H1 (cell line): ENCODE results near the gene PAPOLG. TPM values are rescaled to one million over a fixed set of nuclear protein-coding genes. Genes with fewer than 3 reads are reported as not detected.

Experiments
- CTCF ChIA-PET: fragments of 300-600 bp; sonication (Branson Sonifier 250); formaldehyde crosslinking; loops from one replicate; lab custom pipeline; 2021; ENCODE audit not compliant: partially characterized antibody; lab: Charles Lee
- POLR2A ChIA-PET: fragments of 300-600 bp; sonication (Branson Sonifier 250); formaldehyde crosslinking; loops from one replicate; lab custom pipeline; 2021; ENCODE audit warnings: inconsistent platforms; ENCODE audit not compliant: partially characterized antibody; lab: Charles Lee
- DNase-seq, 2 experiments: peaks; one replicate each; pipeline versions ENCODE4 v3.0.0 to v3.0.0-alpha.2; 2010 to 2022; ENCODE audit warnings: low spot score in 2 of 2, low read depth in 1 of 2, mixed read lengths in 1 of 2
- FAIRE-seq: peaks from 2 replicates; lab custom pipeline; 2011; peaks lifted over from hg19 to GRCh38; lab: Jason Lieb, UNC
- H2AFZ ChIP-seq: 2 replicates; pipeline ENCODE4 v1.8.1; 2012; ENCODE audit warnings: low read length, inconsistent platforms
- H2AK5ac ChIP-seq: 2 replicates; pipeline ENCODE4 v1.6.1; 2013; ENCODE audit warnings: low read depth, low read length
- H2BK120ac ChIP-seq: replicated peaks from 2 replicates; pipeline ENCODE3; 2013; ENCODE audit warnings: low read depth, low read length, inconsistent platforms
- H2BK12ac ChIP-seq: 2 replicates; pipeline ENCODE4 v1.6.1; 2013; ENCODE audit warnings: low read depth, low read length
- H2BK15ac ChIP-seq: 2 replicates; pipeline ENCODE4 v1.6.1; 2013; ENCODE audit warnings: low read length
- H2BK20ac ChIP-seq: 2 replicates; pipeline ENCODE4 v1.6.1; 2013; ENCODE audit warnings: low read length
- H2BK5ac ChIP-seq: 2 replicates; pipeline ENCODE4 v1.6.1; 2013; ENCODE audit warnings: low read depth, low read length
- H3K14ac ChIP-seq: 2 replicates; pipeline ENCODE4 v1.6.1; 2013; ENCODE audit warnings: inconsistent platforms; ENCODE audit not compliant: insufficient read length
- H3K18ac ChIP-seq: 2 replicates; pipeline ENCODE4 v1.6.1; 2013; ENCODE audit warnings: low read length; ENCODE audit errors: extremely low read depth
- H3K23ac ChIP-seq: 2 replicates; pipeline ENCODE4 v1.6.1; 2013; ENCODE audit warnings: inconsistent platforms; ENCODE audit not compliant: insufficient read length
- H3K23me2 ChIP-seq: 2 replicates; pipeline ENCODE4 v1.6.1; 2013; ENCODE audit warnings: low read depth, low read length
- H3K27ac ChIP-seq: 2 replicates; pipeline ENCODE4 v1.6.1; 2011; ENCODE audit warnings: low read depth, low read length, inconsistent platforms
- H3K27me3 ChIP-seq, 4 experiments: replicated peaks in 1 of 4; 1 replicate in 1 of 4; 2 replicates in 3 of 4; pipeline versions ENCODE4 v1.6.1 to v1.8.1; 2011 to 2013; ENCODE audit warnings: low read length in 3 of 4, mild to moderate bottlenecking in 3 of 4, inconsistent platforms in 2 of 4, mixed read lengths in 2 of 4, moderate library complexity in 1 of 4; ENCODE audit not compliant: control insufficient read depth in 3 of 4, insufficient read depth in 3 of 4; ENCODE audit errors: extremely low read depth in 1 of 4
- H3K36me3 ChIP-seq, 4 experiments: 2 replicates each; pipeline versions ENCODE4 v1.6.1 to v1.8.1; 2011 to 2013; ENCODE audit warnings: mild to moderate bottlenecking in 4 of 4, low read length in 3 of 4, moderate library complexity in 2 of 4, control low read depth in 1 of 4, inconsistent platforms in 1 of 4; ENCODE audit not compliant: insufficient read depth in 4 of 4, control insufficient read depth in 2 of 4
- H3K4ac ChIP-seq: replicated peaks from 2 replicates; pipeline ENCODE3; 2013; ENCODE audit warnings: low read length, low read depth, mixed read lengths, inconsistent platforms; ENCODE audit not compliant: insufficient read length
- H3K4me1 ChIP-seq, 4 experiments: replicated peaks in 1 of 4; 1 replicate in 1 of 4; 2 replicates in 3 of 4; pipeline versions ENCODE4 v1.6.1 to v1.8.1; 2011 to 2013; ENCODE audit warnings: low read length in 3 of 4, inconsistent platforms in 2 of 4, mixed read lengths in 1 of 4; ENCODE audit not compliant: insufficient read depth in 4 of 4, control insufficient read depth in 3 of 4
- H3K4me2 ChIP-seq, 2 experiments: 2 replicates each; pipeline versions ENCODE4 v1.6.1 to v1.8.1; 2011 to 2013; ENCODE audit warnings: low read depth in 2 of 2, low read length in 2 of 2, control low read depth in 1 of 2, inconsistent platforms in 1 of 2, mild to moderate bottlenecking in 1 of 2; ENCODE audit not compliant: insufficient read depth in 1 of 2
- H3K4me3 ChIP-seq, 4 experiments: fragments of 200-600, 300-600 bp in 1 of 4; sonication (generic), shearing (Covaris generic), sonication (Bioruptor Twin) in 1 of 4; 2 replicates each; pipeline versions ENCODE4 v1.5.1 to v1.8.1; 2011 to 2016; ENCODE audit warnings: low read length in 4 of 4, low read depth in 3 of 4, control low read depth in 2 of 4, inconsistent platforms in 2 of 4, mild to moderate bottlenecking in 2 of 4, mixed read lengths in 1 of 4, moderate library complexity in 1 of 4; ENCODE audit not compliant: insufficient read depth in 2 of 4; ENCODE audit errors: extremely low read depth in 1 of 4
- H3K56ac ChIP-seq: replicated peaks from 2 replicates; pipeline ENCODE3; 2013; ENCODE audit warnings: low read depth, mild to moderate bottlenecking, mixed read lengths, low read length, inconsistent platforms; ENCODE audit not compliant: insufficient read length
- H3K79me1 ChIP-seq: 2 replicates; pipeline ENCODE4 v1.6.1; 2013; ENCODE audit warnings: low read depth, low read length, control low read depth
- H3K79me2 ChIP-seq, 2 experiments: 2 replicates each; pipeline versions ENCODE4 v1.6.1 to v1.8.1; 2012 to 2013; ENCODE audit warnings: low read length in 2 of 2, mild to moderate bottlenecking in 2 of 2, inconsistent platforms in 1 of 2; ENCODE audit not compliant: insufficient read depth in 2 of 2, control insufficient read depth in 1 of 2
- H3K9ac ChIP-seq, 4 experiments: replicated peaks in 1 of 4; 1 replicate in 1 of 4; 2 replicates in 3 of 4; pipeline versions ENCODE4 v1.6.1 to v1.8.1; 2011 to 2013; ENCODE audit warnings: low read depth in 3 of 4, low read length in 3 of 4, control low read depth in 2 of 4, mild to moderate bottlenecking in 2 of 4, moderate library complexity in 2 of 4, inconsistent platforms in 1 of 4; ENCODE audit errors: extremely low read depth in 1 of 4
- H3K9me3 ChIP-seq, 2 experiments: 2 replicates each; pipeline versions ENCODE4 v1.6.1 to v1.8.1; 2012 to 2013; ENCODE audit warnings: mild to moderate bottlenecking in 2 of 2, moderate library complexity in 2 of 2, control low read depth in 1 of 2, inconsistent platforms in 1 of 2, low read depth in 1 of 2, low read length in 1 of 2, mixed read lengths in 1 of 2; ENCODE audit not compliant: insufficient read depth in 2 of 2
- H4K20me1 ChIP-seq, 2 experiments: replicated peaks in 1 of 2; 2 replicates each; pipeline versions ENCODE3 to v1.8.1; 2011 to 2013; ENCODE audit warnings: inconsistent platforms in 2 of 2, low read length in 2 of 2, mild to moderate bottlenecking in 1 of 2; ENCODE audit not compliant: insufficient read depth in 2 of 2, control insufficient read depth in 1 of 2
- H4K5ac ChIP-seq: 2 replicates; pipeline ENCODE4 v1.6.1; 2013; ENCODE audit warnings: low read length, low read depth, mixed read lengths, inconsistent platforms; ENCODE audit not compliant: insufficient read length
- H4K8ac ChIP-seq: 2 replicates; pipeline ENCODE4 v1.8.0; 2013; ENCODE audit warnings: mild to moderate bottlenecking, moderate library complexity, low read length, inconsistent platforms; ENCODE audit not compliant: insufficient read depth; ENCODE audit errors: extremely low read depth
- H4K91ac ChIP-seq: replicated peaks from 2 replicates; pipeline ENCODE3; 2013; ENCODE audit warnings: low read length, mixed read lengths, inconsistent platforms; ENCODE audit not compliant: insufficient read length
- BACH1 ChIP-seq: IDR thresholded peaks from 2 replicates; pipeline ENCODE4 v1.6.1; 2012; ENCODE audit warnings: low read length, improper control_type of control experiment
- CHD1 ChIP-seq: IDR thresholded peaks from 2 replicates; pipeline ENCODE4 v1.6.1; 2012; ENCODE audit warnings: low read depth, low read length, improper control_type of control experiment
- EP300 ChIP-seq, 2 experiments: IDR thresholded peaks; 1 replicate in 1 of 2; 2 replicates in 1 of 2; pipeline ENCODE4 v1.6.1; 2011 to 2012; ENCODE audit warnings: low read depth in 2 of 2, low read length in 2 of 2, mild to moderate bottlenecking in 2 of 2, borderline replicate concordance in 1 of 2, inconsistent platforms in 1 of 2, moderate library complexity in 1 of 2
- HDAC6 ChIP-seq: IDR thresholded peaks from one replicate; pipeline ENCODE4 v1.7.1; 2012; ENCODE audit warnings: low read depth, mild to moderate bottlenecking, inconsistent platforms, low read length, moderate library complexity
- POU5F1 ChIP-seq: IDR thresholded peaks from 2 replicates; pipeline ENCODE4 v1.6.1; 2011; ENCODE audit warnings: low read depth, mild to moderate bottlenecking, low read length, moderate library complexity
- RBBP5 ChIP-seq: IDR thresholded peaks from 2 replicates; pipeline ENCODE4 v1.7.1; 2012; ENCODE audit warnings: low read depth, mild to moderate bottlenecking, inconsistent platforms, low read length, moderate library complexity, borderline replicate concordance
- RFX5 ChIP-seq: IDR thresholded peaks from 2 replicates; pipeline ENCODE4 v1.6.1; 2011; ENCODE audit warnings: low read depth, low read length, improper control_type of control experiment, borderline replicate concordance
- SAP30 ChIP-seq: fragments of 300-600 bp; sonication (generic); IDR thresholded peaks from 2 replicates; pipeline ENCODE4 v1.7.1; 2012; ENCODE audit warnings: low read length, moderate library complexity, mild to moderate bottlenecking, inconsistent platforms; ENCODE audit not compliant: insufficient read depth, insufficient replicate concordance
- SIN3A ChIP-seq, 2 experiments: IDR thresholded peaks in 1 of 2; conservative IDR thresholded peaks in 1 of 2; 2 replicates each; pipeline ENCODE4 v1.6.1; 2011 to 2012; ENCODE audit warnings: low read length in 2 of 2, improper control_type of control experiment in 1 of 2, low read depth in 1 of 2, mild to moderate bottlenecking in 1 of 2
- SP4 ChIP-seq: IDR thresholded peaks from 2 replicates; pipeline ENCODE4 v1.6.1; 2012; ENCODE audit warnings: low read length, inconsistent platforms
- ZNF274 ChIP-seq: IDR thresholded peaks from 2 replicates; pipeline ENCODE4 v1.7.0; 2012; ENCODE audit warnings: low read length, borderline replicate concordance; ENCODE audit errors: extremely low read depth
- WGBS, 2 experiments: shearing (Covaris generic) in 1 of 2; methylation state at CpG; one replicate each; pipeline versions ENCODE4 v1.1.6 to v1.1.7; 2013 to 2015; ENCODE audit warnings: low lambda C conversion rate in 2 of 2, mixed read lengths in 2 of 2, inconsistent platforms in 1 of 2, low coverage in 1 of 2, missing lambda C conversion rate in 1 of 2; ENCODE audit not compliant: insufficient replicate concordance in 2 of 2, insufficient coverage in 1 of 2, insufficient read length in 1 of 2; ENCODE audit errors: extremely low coverage in 1 of 2, missing lambda C conversion rate in 1 of 2; 5-methylcytosine and 5-hydroxymethylcytosine counted together
- polyA plus RNA-seq, 7 experiments: library from polyadenylated mRNA; depleted of rRNA in 3 of 7; stranded (reverse) in 5 of 7; unstranded in 2 of 7; fragments of >200 nt in 5 of 7; fragments of 200-250 nt in 2 of 7; gene quantifications; 1 replicate in 5 of 7; 2 replicates in 1 of 7; 4 replicates in 1 of 7; pipeline versions ENCODE4 v1.2.1 to v1.2.3, GENCODE V29; 2011 to 2013; ENCODE audit warnings: missing spikeins in 2 of 7, mixed read lengths in 2 of 7
- total RNA-seq: library from RNA; stranded (reverse); fragmentation: NEBNext Ultra II Directional; extraction: Animal tissue kit (Norgen Biotek cat#: 25700); gene quantifications from 2 replicates; pipeline ENCODE4 v1.2.1, GENCODE V29; 2021

The PAPOLG gene
- total and polyA plus RNA-seq, 2 of the 8 experiments (the other 6 are each of a cell fraction or from before 2014, with no cell fraction given): 6.5 to 21.5 TPM

- H3K9me3 ChIP-seq: no peaks in the 10 kb centered on the region
- no peak overlapping the region for H3K4ac ChIP-seq
- no peak overlapping the region for H3K18ac ChIP-seq
- no peak overlapping the region for H2BK15ac ChIP-seq
- FAIRE-seq (no peak), DNase-seq (no peak)
- H3K14ac ChIP-seq: no peak overlapping the region
- no peaks in the 10 kb centered on the region for H3K36me3 ChIP-seq
- no peak overlapping the region for H3K4me2 ChIP-seq
- H3K4me3 ChIP-seq: no peak overlapping the region
- no peaks in the 10 kb centered on the region for H4K20me1 ChIP-seq
- H2AK5ac ChIP-seq: no peak overlapping the region
- H2AFZ ChIP-seq: no peak overlapping the region
- no peak overlapping the region for H4K5ac ChIP-seq
- H3K79me1 ChIP-seq: no peaks in the 10 kb centered on the region
- 92% methylated on average over 4 of the region's 4 CpGs; no CpG with 5 or more reads in 1 of the 2 experiments for WGBS, 2 experiments
- H3K23ac ChIP-seq: no peak overlapping the region
- POLR2A ChIA-PET: no interaction called here
- H3K4me1 ChIP-seq: 0 out of 7 replicates have a peak, but pooled peaks cover 0 to 3% (median 0%) of the 10 kb centered on the region in 4 experiments
- no peak overlapping the region for H2BK120ac ChIP-seq
- CTCF ChIA-PET: interaction anchor here (0.7 kb wide), 1 partner anchor 20 kb away, joined by 3 read pairs; no protein-coding TSS in a partner anchor
- H3K9ac ChIP-seq: no peak overlapping the region
- no peak overlapping the region for H2BK20ac ChIP-seq
- H2BK12ac ChIP-seq: no peak overlapping the region
- no peak overlapping the region for H2BK5ac ChIP-seq
- no peak overlapping the region for H4K91ac ChIP-seq
- H3K27me3 ChIP-seq: no peaks in the 10 kb centered on the region
- no peak overlapping the region for H3K56ac ChIP-seq
- no peak overlapping the region for H3K27ac ChIP-seq
- H4K8ac ChIP-seq: no peak overlapping the region
- H3K23me2 ChIP-seq: no peaks in the 10 kb centered on the region
- no peaks in the 10 kb centered on the region for H3K79me2 ChIP-seq
- TF ChIP-seq POU5F1 (no peak), EP300 (IDR thresholded peaks at IDR 0.05; ENCODE audit: borderline replicate concordance in 1 of 2, low read depth in 2 of 2, low read length in 2 of 2) (no peak), RFX5 (no peak), SIN3A (conservative IDR thresholded peaks at IDR 0.05 in 1 of 2, IDR thresholded peaks at IDR 0.05 in 1 of 2; ENCODE audit: low read depth in 1 of 2, low read length in 2 of 2) (no peak), HDAC6 (no peak), ZNF274 (no peak), CHD1 (no peak), SP4 (no peak), SAP30 (no peak), RBBP5 (no peak), BACH1 (no peak)
Observed at GRCh38 chr2:60715561-60715960, 40.5 kb upstream of the PAPOLG start.
